ENCODE measurements around the gene HERC4. TPM values are rescaled to one million over a fixed set of nuclear protein-coding genes. Genes with fewer than 3 reads are reported as not detected.

HERC4 gene
- polyA plus RNA-seq, 1 donor from 2014 or later, result 45.6 TPM

- H3K27me3 ChIP-seq (ENCODE audit: insufficient read depth, low read depth, low read length), result no peaks in the 10 kb centered on the region
- no peaks in the 10 kb centered on the region for H3K9me2 ChIP-seq (ENCODE audit: insufficient read depth, low read length)
- no peak overlapping the region for H3K27ac ChIP-seq (ENCODE audit: low read length)
- no peak overlapping the region for H3K9ac ChIP-seq (ENCODE audit: low read length)
- TF ChIP-seq TAF1 (IDR thresholded peaks at IDR 0.05; ENCODE audit: low read depth) (no peak), POLR2AphosphoS5 (IDR thresholded peaks at IDR 0.05) (no peak), EZH2 (IDR thresholded peaks at IDR 0.05; ENCODE audit: borderline replicate concordance, insufficient read depth, low read length, poor library complexity, severe bottlenecking) (no peak), CTCF (IDR thresholded peaks at IDR 0.05; ENCODE audit: poor library complexity, severe bottlenecking) (no peak), SMC3 (conservative IDR thresholded peaks at IDR 0.05; ENCODE audit: poor library complexity) (no peak), RAD21 (conservative IDR thresholded peaks at IDR 0.05) (no peak)
- TF ChIP-seq, protein P1, sequence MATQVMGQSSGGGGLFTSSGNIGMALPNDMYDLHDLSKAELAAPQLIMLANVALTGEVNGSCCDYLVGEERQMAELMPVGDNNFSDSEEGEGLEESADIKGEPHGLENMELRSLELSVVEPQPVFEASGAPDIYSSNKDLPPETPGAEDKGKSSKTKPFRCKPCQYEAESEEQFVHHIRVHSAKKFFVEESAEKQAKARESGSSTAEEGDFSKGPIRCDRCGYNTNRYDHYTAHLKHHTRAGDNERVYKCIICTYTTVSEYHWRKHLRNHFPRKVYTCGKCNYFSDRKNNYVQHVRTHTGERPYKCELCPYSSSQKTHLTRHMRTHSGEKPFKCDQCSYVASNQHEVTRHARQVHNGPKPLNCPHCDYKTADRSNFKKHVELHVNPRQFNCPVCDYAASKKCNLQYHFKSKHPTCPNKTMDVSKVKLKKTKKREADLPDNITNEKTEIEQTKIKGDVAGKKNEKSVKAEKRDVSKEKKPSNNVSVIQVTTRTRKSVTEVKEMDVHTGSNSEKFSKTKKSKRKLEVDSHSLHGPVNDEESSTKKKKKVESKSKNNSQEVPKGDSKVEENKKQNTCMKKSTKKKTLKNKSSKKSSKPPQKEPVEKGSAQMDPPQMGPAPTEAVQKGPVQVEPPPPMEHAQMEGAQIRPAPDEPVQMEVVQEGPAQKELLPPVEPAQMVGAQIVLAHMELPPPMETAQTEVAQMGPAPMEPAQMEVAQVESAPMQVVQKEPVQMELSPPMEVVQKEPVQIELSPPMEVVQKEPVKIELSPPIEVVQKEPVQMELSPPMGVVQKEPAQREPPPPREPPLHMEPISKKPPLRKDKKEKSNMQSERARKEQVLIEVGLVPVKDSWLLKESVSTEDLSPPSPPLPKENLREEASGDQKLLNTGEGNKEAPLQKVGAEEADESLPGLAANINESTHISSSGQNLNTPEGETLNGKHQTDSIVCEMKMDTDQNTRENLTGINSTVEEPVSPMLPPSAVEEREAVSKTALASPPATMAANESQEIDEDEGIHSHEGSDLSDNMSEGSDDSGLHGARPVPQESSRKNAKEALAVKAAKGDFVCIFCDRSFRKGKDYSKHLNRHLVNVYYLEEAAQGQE (IDR thresholded peaks at IDR 0.05; ENCODE audit: borderline replicate concordance), result no peak
- no peaks in the 10 kb centered on the region for H4K20me1 ChIP-seq (ENCODE audit: insufficient read depth)
- H3K79me2 ChIP-seq (replicated peaks; ENCODE audit: insufficient read depth, low read length), result no peaks in the 10 kb centered on the region
- H3K4me2 ChIP-seq (ENCODE audit: low read length), result no peak overlapping the region
- no peaks in the 10 kb centered on the region for H3K9me3 ChIP-seq (ENCODE audit: low read length)
- H3F3A ChIP-seq (ENCODE audit: insufficient read depth, low read length, poor library complexity, severe bottlenecking), result no peaks in the 10 kb centered on the region
- H3K4me3 ChIP-seq (ENCODE audit: low read length), result no peak overlapping the region
- H3K36me3 ChIP-seq (ENCODE audit: insufficient read depth, low read length), result no peaks in the 10 kb centered on the region
- no peak overlapping the region for H2AFZ ChIP-seq (ENCODE audit: low read depth, low read length)
These were observed 21.9 kb upstream of the HERC4 start for GRCh38 chr10:68096913-68097516.

DNA sequence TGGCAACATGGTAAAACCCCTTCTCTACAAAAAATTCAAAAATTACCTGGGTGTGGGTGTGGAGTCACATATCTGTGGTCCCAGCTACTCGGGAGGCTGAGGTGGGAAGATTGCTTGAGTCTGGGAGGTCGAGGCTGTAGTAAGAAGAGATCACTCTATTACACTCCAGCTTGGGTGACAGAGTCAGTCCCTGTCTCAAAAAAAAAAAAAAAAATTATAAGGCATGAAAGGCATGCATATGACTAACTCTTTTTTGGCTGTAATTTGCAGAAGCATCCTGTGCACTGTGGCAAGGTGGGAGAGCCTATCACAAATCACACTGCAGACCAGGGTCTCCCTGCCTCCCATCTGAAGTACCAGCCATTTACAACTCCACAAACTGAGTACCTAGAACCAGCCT, 20.1 kb upstream of the HERC4 start:
- Histone ChIP-seq H3K27me3 (ENCODE audit: insufficient read depth, low read depth, low read length) (no peaks in the 10 kb centered on the region), H3K4me3 (ENCODE audit: low read length) (no peak overlapping the region), H3K79me2 (replicated peaks; ENCODE audit: insufficient read depth, low read length) (no peaks in the 10 kb centered on the region), H3K9ac (ENCODE audit: low read length) (no peak overlapping the region), H3K9me3 (ENCODE audit: low read length) (no peaks in the 10 kb centered on the region), H3K9me2 (ENCODE audit: insufficient read depth, low read length) (no peaks in the 10 kb centered on the region), H2AFZ (ENCODE audit: low read depth, low read length) (no peak overlapping the region), H4K20me1 (ENCODE audit: insufficient read depth) (no peaks in the 10 kb centered on the region), H3K4me2 (ENCODE audit: low read length) (no peak overlapping the region), H3K27ac (ENCODE audit: low read length) (no peak overlapping the region), H3F3A (ENCODE audit: insufficient read depth, low read length, poor library complexity, severe bottlenecking) (no peaks in the 10 kb centered on the region), H3K36me3 (ENCODE audit: insufficient read depth, low read length) (no peaks in the 10 kb centered on the region)
- TF ChIP-seq EP300 (conservative IDR thresholded peaks at IDR 0.05; ENCODE audit: poor library complexity, severe bottlenecking) (no peak), EZH2 (IDR thresholded peaks at IDR 0.05; ENCODE audit: borderline replicate concordance, insufficient read depth, low read length, poor library complexity, severe bottlenecking) (no peak), RAD21 (conservative IDR thresholded peaks at IDR 0.05) (no peak), MXI1 (conservative IDR thresholded peaks at IDR 0.05; ENCODE audit: poor library complexity, severe bottlenecking) (no peak), SMC3 (conservative IDR thresholded peaks at IDR 0.05; ENCODE audit: poor library complexity) (no peak), POLR2AphosphoS5 (IDR thresholded peaks at IDR 0.05) (no peak), CTCF (IDR thresholded peaks at IDR 0.05; ENCODE audit: poor library complexity, severe bottlenecking) (no peak), TAF1 (IDR thresholded peaks at IDR 0.05; ENCODE audit: low read depth) (no peak)
- TF ChIP-seq, protein P1 (IDR thresholded peaks at IDR 0.05; ENCODE audit: borderline replicate concordance), result no peak
